T47D (cell line): ENCODE data around the gene DNMT1.
A peak's percentile ranks its signal among the peaks of the same experiment; 100 is the strongest.

Source experiments
- DNase-seq, 2 experiments: peaks; one replicate each; pipeline versions ENCODE4 v3.0.0 to v3.0.0-alpha.2; 2011 to 2012; ENCODE audit warnings: low read depth in 1 of 2, low spot score in 1 of 2
- JUND ChIP-seq: IDR thresholded peaks from 2 replicates; pipeline ENCODE4 v1.6.1; 2012; ENCODE audit warnings: low read depth
- in situ Hi-C: cut with HindIII; loops from 2 replicates; pipeline ENCODE4 v1.10.0; 2016; ENCODE audit warnings: low sequenced_read_pairs, low pct_unique_long_range_greater_than_20kb

DNMT1 gene

GRCh38 chr19:10095948-10096614 is 98.7 kb downstream of the DNMT1 start:
- no peak for TF ChIP-seq JUND
- peak; percentile 91 to 97 for DNase-seq
- in situ Hi-C loops, result no loop called here

GRCh38 chr19:10095622-10095947 is 99.2 kb downstream of the DNMT1 start:
- in situ Hi-C loops, result no loop called here
- TF ChIP-seq JUND, result no peak
- DNase-seq, result no peak

DNA sequence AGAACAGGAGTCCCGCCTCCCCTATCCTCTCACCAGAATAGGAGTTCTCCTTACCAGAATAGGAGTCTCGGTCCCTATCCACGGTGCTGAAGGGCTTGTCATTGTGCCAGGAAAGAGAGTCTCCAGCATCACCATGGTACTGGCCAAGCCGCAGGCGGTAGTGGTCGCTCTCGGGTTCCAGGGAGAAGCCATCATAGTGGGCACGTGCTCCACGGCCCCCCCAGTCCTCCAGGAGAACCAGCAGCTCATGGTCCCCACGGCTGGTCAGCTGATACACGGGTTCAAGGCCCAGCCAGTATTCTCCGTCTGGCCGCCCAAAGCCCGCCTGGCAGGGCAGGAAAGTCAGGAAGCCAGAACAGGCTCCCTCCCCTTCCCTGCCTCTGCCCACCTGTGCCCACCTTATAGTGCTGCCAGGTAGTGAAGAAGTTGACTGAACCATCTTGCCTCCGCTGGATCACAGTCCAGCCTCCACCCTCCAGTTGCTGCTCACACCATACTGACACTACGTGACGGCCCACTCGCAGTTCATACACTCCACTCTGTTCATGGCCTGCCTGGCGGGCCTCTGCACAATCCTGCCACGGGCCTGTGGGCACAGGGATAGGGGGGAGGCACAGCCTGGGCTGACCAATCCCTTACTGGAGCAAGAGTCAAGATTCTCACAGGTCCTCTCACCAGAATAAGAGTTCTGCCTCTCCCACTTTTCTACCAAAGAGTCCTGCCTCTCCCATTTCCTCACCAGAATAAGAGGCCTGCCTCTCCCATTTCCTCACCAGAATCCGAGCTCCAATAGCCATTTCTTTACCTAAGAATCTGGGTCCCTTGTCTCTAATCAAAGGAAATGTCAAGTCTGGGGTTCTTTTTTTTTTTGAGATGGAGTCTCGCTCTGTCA is 101.2 kb downstream of the DNMT1 start:
- TF ChIP-seq JUND, result no peak
- in situ Hi-C loops, result no loop called here
- DNase-seq, result peak in 1 of 2 experiments; percentile 66

DNA sequence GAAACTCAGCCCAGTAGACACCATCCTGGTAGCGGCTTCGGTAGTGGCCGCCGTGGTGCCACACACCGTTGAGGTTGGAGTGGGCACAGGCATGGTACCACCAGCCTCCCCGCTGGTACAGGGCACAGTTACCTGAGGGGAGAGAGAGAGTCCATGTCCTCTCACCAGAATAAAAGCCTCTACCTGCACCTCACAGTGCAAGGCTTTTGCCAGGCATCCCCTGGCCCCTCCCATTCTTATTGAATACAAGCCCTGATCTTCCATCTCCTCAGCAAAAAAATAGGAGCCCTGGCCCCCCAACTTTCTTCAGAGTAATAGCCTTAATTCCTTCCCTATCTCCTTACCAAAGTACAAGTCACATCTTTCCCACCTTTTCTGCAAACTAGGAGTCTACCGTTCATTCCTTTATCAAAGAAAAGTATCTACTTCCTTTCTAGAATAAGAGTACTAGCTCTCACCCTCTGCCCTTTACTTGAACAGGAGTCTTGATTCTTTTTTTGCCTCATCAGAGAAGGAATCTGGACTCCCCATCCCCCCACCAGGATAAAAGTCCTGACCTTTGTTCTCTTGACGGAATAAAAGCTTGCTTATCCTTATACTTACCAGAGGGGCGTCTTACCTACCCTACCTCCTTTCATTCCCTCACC is 102.0 kb downstream of the DNMT1 start:
- in situ Hi-C loops, result no loop called here
- no peak for DNase-seq
- no peak for TF ChIP-seq JUND

- no peak for TF ChIP-seq JUND
- no peak for DNase-seq
- in situ Hi-C loops, result no loop called here
Measured at GRCh38 chr19:10091895-10092641, 102.7 kb downstream of the DNMT1 start.

DNA sequence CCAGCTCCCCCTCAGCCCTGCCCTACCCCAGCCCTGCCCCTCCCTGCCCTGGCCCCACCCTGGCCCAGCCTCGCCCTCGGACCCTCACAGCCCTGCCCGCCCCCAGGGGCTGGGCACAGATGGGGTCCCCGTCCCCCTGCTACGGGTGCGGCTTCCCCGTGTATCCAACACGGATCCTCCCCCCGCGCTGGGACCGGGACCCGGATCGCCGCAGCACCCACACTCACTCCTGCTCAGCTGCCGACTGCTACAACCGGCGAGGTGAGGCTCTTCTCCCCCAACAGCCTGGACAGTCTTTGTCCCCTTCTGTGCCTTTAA is 103.4 kb downstream of the DNMT1 start:
- TF ChIP-seq JUND, result no peak
- in situ Hi-C loops, result no loop called here
- no peak for DNase-seq

- in situ Hi-C loops, result no loop called here
- TF ChIP-seq JUND, result no peak
Measured at GRCh38 chr19:10089801-10090375, 104.9 kb downstream of the DNMT1 start.

DNA sequence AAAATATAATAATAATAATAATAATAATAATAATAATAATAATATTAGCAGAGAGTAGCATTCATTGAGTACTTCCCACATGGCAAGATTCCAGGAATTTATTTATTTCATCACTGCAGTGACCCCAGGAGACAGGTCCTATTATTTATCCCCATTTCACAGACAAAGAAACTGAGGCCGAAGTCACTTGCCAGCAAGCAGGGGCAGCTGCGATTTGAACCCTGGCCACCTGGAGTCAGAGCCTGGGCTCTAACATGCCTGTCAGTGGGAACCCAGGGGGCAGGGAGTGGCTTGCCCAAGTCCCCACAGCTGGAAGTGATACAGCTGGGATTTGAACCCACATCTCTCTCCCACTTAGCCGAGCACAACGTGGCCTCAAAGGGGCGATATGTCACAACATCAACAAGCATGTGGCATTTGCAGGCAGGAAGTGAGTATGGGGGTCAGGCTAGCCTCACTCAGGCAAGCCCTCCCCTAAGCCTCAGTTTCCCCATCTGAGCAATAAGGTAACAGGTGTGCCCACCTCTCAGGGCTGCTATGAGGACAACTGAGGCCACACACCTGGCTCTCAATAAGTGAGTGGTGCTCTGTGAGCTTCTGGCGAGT is 105.7 kb downstream of the DNMT1 start:
- TF ChIP-seq JUND, result no peak
- in situ Hi-C loops, result no loop called here
- DNase-seq, result no peak

More at GRCh38 chr19:10089801-10090375, 104.9 kb downstream of the DNMT1 start:
- no peak for DNase-seq

DNA sequence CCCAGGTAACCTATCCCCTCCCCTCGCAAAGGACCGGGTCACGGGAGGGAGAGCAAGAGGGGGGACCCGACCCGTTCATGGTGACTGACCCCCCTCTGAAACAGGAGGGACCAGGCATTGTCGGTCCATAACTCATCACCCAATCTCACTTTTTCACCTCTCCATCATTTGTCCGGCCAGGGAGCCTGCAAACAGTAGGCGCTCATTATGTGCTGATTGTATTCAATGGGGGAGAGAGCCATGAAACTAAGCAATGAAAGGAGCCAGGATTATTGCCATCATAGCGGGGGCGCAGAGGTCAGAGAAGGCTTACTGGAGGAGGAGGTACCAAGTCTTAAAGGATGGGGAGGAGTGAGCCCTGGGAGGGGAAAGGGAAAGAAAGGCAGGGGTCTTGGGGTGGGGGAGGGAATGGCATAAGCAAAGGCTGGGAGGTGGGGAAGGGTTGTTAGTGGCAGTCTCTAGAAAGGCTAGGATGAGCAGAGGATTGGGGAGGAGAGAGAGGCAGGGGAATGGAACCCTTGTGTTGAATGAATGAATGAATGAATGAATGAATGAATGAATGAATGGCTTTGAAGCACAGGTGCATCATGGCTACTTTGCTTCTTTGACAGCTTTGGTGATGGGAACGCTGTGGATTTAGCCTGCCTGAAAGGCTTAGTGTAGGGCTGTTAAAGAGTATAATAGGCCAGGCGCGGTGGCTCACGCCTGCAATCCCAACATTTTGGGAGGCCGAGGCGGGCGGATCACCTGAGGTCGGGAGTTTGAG is 107.3 kb downstream of the DNMT1 start:
- in situ Hi-C loops, result no loop called here
- DNase-seq, result no peak
- TF ChIP-seq JUND, result no peak

DNA sequence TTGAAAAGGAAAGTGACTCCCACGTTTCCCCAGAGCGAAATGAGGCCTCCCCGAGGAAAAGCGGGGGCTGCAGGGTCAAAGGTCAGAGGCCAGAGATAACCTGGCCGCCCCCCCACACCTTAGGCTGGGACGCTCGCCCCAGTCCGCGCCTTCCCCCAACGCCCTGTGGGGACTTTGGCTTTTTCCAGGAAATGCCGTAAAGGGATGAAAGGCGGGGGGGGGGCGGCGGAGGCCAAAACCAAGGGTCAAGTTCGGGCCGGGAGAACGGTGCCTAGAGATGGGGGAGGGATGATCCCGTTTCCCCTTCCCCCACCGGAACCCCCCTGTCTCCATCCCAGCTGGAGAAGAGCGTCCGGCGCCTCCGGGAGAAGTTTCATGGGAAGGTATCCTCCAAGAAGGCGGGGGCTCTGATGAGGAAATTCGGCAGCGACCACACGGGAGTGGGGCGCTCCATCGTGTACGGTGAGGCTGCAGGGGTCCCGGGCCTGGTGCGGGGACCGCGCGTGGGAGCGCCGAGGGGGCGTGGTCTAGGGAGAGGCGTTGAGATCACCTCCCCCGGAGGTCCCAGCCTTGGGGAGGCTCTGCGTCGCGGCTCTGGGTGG is 108.1 kb downstream of the DNMT1 start:
- DNase-seq, result no peak
- TF ChIP-seq JUND, result no peak
- in situ Hi-C loops, result no loop called here
